Brain microvascular endothelial cell (primary cell): ENCODE data around the gene S100A5.
"Not testable (repeated sequence)": the region's sequence is repeated elsewhere in the genome, so short reads cannot be mapped to it uniquely, and the experiment has no call there.

Experiments used
- DNase-seq: peaks from one replicate; pipeline ENCODE4 v3.0.0-alpha.2; 2020
- H3K27ac ChIP-seq: fragments of 250-450 bp; sonication (Bioruptor Pico); 2 replicates; pipeline ENCODE4 v1.5.1; 2020; ENCODE audit warnings: mild to moderate bottlenecking, moderate library complexity
- H3K27me3 ChIP-seq: fragments of 250-450 bp; sonication (Bioruptor Pico); replicated peaks from 2 replicates; pipeline ENCODE4 v1.5.1; 2020; ENCODE audit warnings: mild to moderate bottlenecking
- H3K36me3 ChIP-seq: fragments of 250-450 bp; sonication (Bioruptor Pico); replicated peaks from 2 replicates; pipeline ENCODE4 v1.5.1; 2020; ENCODE audit warnings: mild to moderate bottlenecking
- H3K4me3 ChIP-seq: 2 replicates; pipeline ENCODE4 v1.5.1; 2011; ENCODE audit warnings: low read depth, mild to moderate bottlenecking, control low read depth, low read length, moderate library complexity
- CTCF ChIP-seq: IDR thresholded peaks from 2 replicates; pipeline ENCODE4 v1.5.1; 2011; ENCODE audit warnings: low read depth, mild to moderate bottlenecking, moderate library complexity, low read length, control low read depth, inconsistent platforms; ENCODE audit errors: missing control alignments
- in situ Hi-C: cut with HindIII; loops from 2 replicates; pipeline ENCODE4 v1.10.0; 2017; ENCODE audit warnings: low sequenced_read_pairs, low pct_ligation_motif_present

The S100A5 gene

GRCh38 chr1:153525088-153525728 is 15.5 kb downstream of the S100A5 start:
- in situ Hi-C loops: no loop called here
- TF ChIP-seq CTCF: no peak

DNA sequence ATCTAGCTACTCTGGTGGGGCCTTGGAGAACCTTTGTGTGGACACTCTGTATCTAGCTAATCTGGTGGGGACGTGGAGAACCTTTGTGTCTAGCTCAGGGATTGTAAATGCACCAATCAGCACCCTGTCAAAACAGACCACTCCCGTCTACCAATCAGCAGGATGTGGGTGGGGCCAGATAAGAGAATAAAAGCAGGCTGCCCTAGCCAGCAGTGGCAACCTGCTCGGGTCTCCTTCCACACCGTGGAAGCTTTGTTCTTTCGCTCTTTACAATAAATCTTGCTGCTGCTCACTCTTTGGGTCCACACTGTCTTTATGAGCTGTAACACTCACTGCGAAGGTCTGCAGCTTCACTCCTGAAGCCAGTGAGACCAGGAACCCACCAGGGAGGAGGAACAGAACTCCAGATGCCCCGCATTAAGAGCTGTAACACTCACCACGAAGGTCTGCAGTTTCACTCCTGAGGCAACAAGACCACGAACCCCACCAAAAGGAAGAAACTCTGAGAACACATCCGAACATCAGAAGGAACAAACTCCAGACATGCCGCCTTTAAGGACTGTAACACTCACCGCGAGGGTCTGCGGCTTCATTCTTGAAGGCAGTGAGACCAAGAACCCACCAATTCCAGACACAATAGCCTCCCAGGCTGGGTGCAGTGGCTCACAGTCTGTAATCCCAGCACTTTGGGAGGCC is 18.2 kb downstream of the S100A5 start:
- H3K27me3 ChIP-seq, H3K4me3 ChIP-seq, H3K27ac ChIP-seq, DNase-seq, in situ Hi-C loops, H3K36me3 ChIP-seq: not testable (repeated sequence)

More at GRCh38 chr1:153525088-153525728, 15.5 kb downstream of the S100A5 start:
- no peak for DNase-seq
- no peak overlapping the region for H3K4me3 ChIP-seq
- no peaks in the 10 kb centered on the region for H3K27me3 ChIP-seq
- H3K36me3 ChIP-seq: no peaks in the 10 kb centered on the region
- no peak overlapping the region for H3K27ac ChIP-seq

DNA sequence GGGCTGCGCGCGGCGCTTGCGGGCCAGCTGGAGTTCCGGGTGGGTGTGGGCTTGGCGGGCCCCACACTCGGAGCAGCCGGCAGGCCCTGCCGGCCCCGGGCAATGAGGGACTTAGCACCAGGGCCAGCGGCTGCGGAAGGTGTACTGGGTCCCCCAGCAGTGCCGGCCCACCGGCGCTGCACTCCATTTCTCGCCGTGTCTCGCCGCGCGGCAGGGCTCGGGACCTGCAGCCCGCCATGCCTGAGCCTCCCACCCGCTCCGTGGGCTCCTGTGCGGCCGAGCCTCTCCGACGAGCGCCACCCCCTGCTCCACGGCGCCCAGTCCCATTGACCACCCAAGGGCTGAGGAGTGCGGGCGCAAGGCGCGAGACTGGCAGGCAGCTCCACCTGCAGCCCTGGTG is 18.9 kb downstream of the S100A5 start:
- in situ Hi-C loops, H3K4me3 ChIP-seq, H3K36me3 ChIP-seq, DNase-seq, H3K27ac ChIP-seq, H3K27me3 ChIP-seq: not testable (repeated sequence)

DNA sequence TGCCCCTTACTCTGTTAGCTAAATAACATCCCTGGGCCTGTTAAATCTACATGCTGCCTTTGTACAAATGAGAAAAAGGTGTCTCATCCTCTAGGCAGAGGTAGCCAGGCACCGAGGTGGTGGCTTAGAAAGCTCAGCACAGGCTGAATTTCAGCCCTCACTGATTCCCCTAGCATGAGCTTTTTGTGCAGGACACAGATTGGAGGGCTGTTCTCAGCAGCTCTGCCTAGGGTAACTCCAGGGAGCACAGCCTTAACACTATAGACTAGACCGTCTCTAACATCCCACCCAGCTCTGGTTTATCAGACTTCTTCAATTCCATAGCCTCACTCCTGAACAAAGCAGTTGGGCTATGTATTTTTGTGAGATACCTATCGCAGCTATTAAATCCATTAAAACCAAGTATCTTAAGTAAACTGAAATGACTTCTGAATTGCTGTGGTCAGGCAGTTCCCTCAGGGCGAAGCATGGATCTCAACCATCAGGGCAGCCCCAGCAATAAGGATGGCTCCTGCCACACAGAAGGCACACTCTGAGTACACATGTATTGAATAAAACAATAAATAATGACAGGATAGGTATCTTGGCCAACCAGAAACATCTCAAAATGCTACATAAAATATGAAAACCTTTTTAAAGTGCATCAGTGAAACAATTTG is 19.8 kb downstream of the S100A5 start:
- DNase-seq: no peak

GRCh38 chr1:153520137-153520691 is 20.5 kb downstream of the S100A5 start:
- in situ Hi-C loops, H3K4me3 ChIP-seq, DNase-seq, H3K27me3 ChIP-seq, H3K27ac ChIP-seq, H3K36me3 ChIP-seq: not testable (repeated sequence)

More for the DNA sequence above, 19.8 kb downstream of the S100A5 start:
- H3K36me3 ChIP-seq: no peaks in the 10 kb centered on the region
- no peak overlapping the region for H3K27ac ChIP-seq
- in situ Hi-C loops: no loop called here
- H3K4me3 ChIP-seq: no peak overlapping the region
- H3K27me3 ChIP-seq: no peaks in the 10 kb centered on the region
- TF ChIP-seq CTCF: no peak

DNA sequence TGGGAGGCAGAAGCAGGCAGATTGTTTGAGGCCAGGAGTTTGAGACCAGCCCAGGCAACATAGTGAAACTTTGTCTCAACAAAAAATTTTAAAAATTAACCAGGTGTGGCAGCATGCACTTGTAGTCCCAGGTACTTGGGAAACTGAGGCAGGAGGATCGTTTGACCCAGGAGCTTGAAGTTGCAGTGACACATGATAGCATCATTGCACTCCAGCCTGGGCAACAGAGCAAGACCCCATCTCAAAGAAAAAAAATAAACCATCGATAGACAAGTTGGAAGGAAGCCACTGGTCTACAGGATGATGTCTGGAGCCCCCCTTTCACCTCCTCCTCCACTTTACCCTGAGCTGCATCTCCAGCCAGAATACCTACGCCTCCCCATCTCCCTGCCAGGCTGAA is 21.5 kb downstream of the S100A5 start:
- no peak overlapping the region for H3K4me3 ChIP-seq
- in situ Hi-C loops: no loop called here
- H3K36me3 ChIP-seq: no peaks in the 10 kb centered on the region
- H3K27me3 ChIP-seq: no peaks in the 10 kb centered on the region
- no peak for DNase-seq
- no peak overlapping the region for H3K27ac ChIP-seq
- TF ChIP-seq CTCF: no peak

DNA sequence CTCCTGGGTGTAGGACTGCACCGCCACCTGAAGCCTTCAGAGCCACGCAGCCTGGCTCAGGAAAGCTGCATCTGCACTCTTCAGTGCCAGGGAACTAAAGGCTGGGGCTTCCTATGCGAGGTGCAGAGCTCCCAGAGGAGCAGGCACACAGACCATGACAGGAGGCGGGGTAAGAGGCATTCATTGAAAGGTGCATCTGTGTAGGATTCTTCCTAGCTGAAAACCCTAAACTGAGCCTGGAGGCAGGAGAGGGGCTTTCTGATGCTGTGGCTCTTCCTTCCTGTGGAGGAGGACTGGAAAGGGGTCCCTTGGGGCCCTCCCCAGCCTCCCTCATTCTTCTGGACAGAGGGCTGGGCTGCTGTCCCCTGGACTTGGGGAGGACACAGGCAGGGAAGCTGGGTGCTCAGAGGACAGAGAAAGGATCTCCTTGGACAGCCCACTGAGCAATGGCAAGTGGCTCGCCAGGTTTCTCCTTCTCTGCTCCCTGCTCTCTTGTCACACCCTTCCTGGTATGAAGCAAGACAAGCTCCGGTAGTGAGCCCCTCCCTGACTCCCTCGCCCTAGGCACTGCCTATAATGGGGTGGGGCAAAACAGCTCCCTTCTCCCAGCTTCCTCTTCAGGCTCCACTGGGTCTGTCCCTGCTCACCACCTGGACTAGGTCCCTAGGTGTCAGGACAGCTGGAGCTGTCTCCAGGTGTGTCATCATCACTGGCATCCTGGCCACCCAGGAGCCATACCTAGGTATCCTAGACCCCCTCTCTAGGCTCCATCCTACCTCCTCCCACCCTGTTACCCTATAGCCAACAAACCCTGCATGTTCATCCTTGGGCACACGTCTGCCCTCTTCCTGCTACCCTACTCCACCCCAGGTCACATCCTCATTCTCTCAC is 25.0 kb downstream of the S100A5 start:
- Histone ChIP-seq H3K27ac (no peak overlapping the region), H3K4me3 (no peak overlapping the region), H3K36me3 (no peaks in the 10 kb centered on the region), H3K27me3 (no peaks in the 10 kb centered on the region)
- in situ Hi-C loops: no loop called here
- no peak for DNase-seq
- TF ChIP-seq CTCF: no peak
